Fibroblast of skin of left biceps (primary cell): ENCODE data around the gene CEP68.
"Not testable (repeated sequence)": the region's sequence is repeated elsewhere in the genome, so short reads cannot be mapped to it uniquely, and the experiment has no call there.

Source experiments
- DNase-seq, 2 experiments: peaks; one replicate each; pipeline ENCODE4 v3.0.0-alpha.2; 2013; ENCODE audit warnings: low read depth in 2 of 2

Gene CEP68

GRCh38 chr2:65056215-65057053 lies at the start of gene CEP68:
Gene CEP68 (plus strand): TSS chr2:65056416. CDS start chr2:65069445, 13,029 bp downstream.
- peak; percentile 87 to 90 for DNase-seq

- DNase-seq = no peak
Measured at GRCh38 chr2:65013776-65014175, 42.4 kb upstream of the CEP68 start.

- no peak for DNase-seq
Measured at GRCh38 chr2:65015731-65016130, 40.5 kb upstream of the CEP68 start.

GRCh38 chr2:65016789-65017188 lies 39.4 kb upstream of the CEP68 start:
- DNase-seq = no peak

GRCh38 chr2:65017335-65017734 lies 38.9 kb upstream of the CEP68 start:
- no peak for DNase-seq

- DNase-seq = no peak
Measured at GRCh38 chr2:65018141-65018582, 38.1 kb upstream of the CEP68 start.

GRCh38 chr2:65019010-65019409 lies 37.2 kb upstream of the CEP68 start:
- no peak for DNase-seq

GRCh38 chr2:65019675-65020195 lies 36.5 kb upstream of the CEP68 start:
- DNase-seq = no peak

- DNase-seq = not testable (repeated sequence)
Measured at GRCh38 chr2:65020251-65020650, 36.0 kb upstream of the CEP68 start.

- no peak for DNase-seq
Measured at GRCh38 chr2:65020943-65021528, 35.2 kb upstream of the CEP68 start.

- DNase-seq = no peak
Measured at GRCh38 chr2:65021709-65022108, 34.5 kb upstream of the CEP68 start.

- no peak for DNase-seq
Measured at GRCh38 chr2:65022189-65022588, 34.0 kb upstream of the CEP68 start.

- DNase-seq = no peak
Measured at GRCh38 chr2:65023742-65024141, 32.5 kb upstream of the CEP68 start.

GRCh38 chr2:65024149-65024829 lies 31.9 kb upstream of the CEP68 start:
- peak; percentile 81 to 85 for DNase-seq

- DNase-seq = no peak
Measured at GRCh38 chr2:65025453-65026123, 30.6 kb upstream of the CEP68 start.

GRCh38 chr2:65026154-65026553 lies 30.1 kb upstream of the CEP68 start:
- DNase-seq = no peak

- DNase-seq = no peak
Measured at GRCh38 chr2:65026704-65027464, 29.3 kb upstream of the CEP68 start.

- no peak for DNase-seq
Measured at GRCh38 chr2:65027616-65028244, 28.5 kb upstream of the CEP68 start.

- DNase-seq = no peak
Measured at GRCh38 chr2:65030476-65031332, 25.5 kb upstream of the CEP68 start.
